Fibroblast of skin of back (primary cell): ENCODE results near the gene AIRE.
A peak's percentile ranks its signal among the peaks of the same experiment; 100 is the strongest.

ENCODE experiments used
- DNase-seq: peaks from one replicate; pipeline ENCODE4 v3.0.0-alpha.2; 2013

The AIRE gene

GRCh38 chr21:44325386-44326271 lies 40.0 kb downstream of the AIRE start:
- DNase-seq: no peak

GRCh38 chr21:44326272-44326647 lies 40.6 kb downstream of the AIRE start:
- no peak for DNase-seq

GRCh38 chr21:44326716-44327602 lies 41.3 kb downstream of the AIRE start:
- no peak for DNase-seq

- no peak for DNase-seq
These were observed 41.9 kb downstream of the AIRE start for GRCh38 chr21:44327603-44327974.

- no peak for DNase-seq
These were observed 42.7 kb downstream of the AIRE start for GRCh38 chr21:44328242-44328895.

GRCh38 chr21:44329086-44329889 lies 43.6 kb downstream of the AIRE start:
- no peak for DNase-seq

- DNase-seq: no peak
These were observed 44.5 kb downstream of the AIRE start for GRCh38 chr21:44329971-44330681.

- DNase-seq: no peak
These were observed 45.0 kb downstream of the AIRE start for GRCh38 chr21:44330698-44331097.

GRCh38 chr21:44331209-44331608 lies 45.5 kb downstream of the AIRE start:
- DNase-seq: no peak

- peak; percentile 27 for DNase-seq
These were observed 46.1 kb downstream of the AIRE start for GRCh38 chr21:44331650-44332307.

- DNase-seq: no peak
These were observed 46.7 kb downstream of the AIRE start for GRCh38 chr21:44332383-44332782.

- DNase-seq: no peak
These were observed 47.3 kb downstream of the AIRE start for GRCh38 chr21:44332965-44333364.

GRCh38 chr21:44333509-44334328 lies 48.0 kb downstream of the AIRE start:
- no peak for DNase-seq

GRCh38 chr21:44334329-44335030 lies 48.8 kb downstream of the AIRE start:
- DNase-seq: no peak

- DNase-seq: no peak
These were observed 49.8 kb downstream of the AIRE start for GRCh38 chr21:44335266-44336059.

- DNase-seq: no peak
These were observed 51.8 kb downstream of the AIRE start for GRCh38 chr21:44337449-44337848.

GRCh38 chr21:44337941-44338895 lies 52.5 kb downstream of the AIRE start:
- peak; percentile 64 for DNase-seq
